Hypothalamus (tissue), 51 donors: ENCODE measurements around the gene SNX15.

ENCODE experiments used
- DNase-seq, 51 donors: peaks; one replicate each; lab custom pipeline; 2025; lab: John Stamatoyannopoulos, UW

SNX15 gene

DNA sequence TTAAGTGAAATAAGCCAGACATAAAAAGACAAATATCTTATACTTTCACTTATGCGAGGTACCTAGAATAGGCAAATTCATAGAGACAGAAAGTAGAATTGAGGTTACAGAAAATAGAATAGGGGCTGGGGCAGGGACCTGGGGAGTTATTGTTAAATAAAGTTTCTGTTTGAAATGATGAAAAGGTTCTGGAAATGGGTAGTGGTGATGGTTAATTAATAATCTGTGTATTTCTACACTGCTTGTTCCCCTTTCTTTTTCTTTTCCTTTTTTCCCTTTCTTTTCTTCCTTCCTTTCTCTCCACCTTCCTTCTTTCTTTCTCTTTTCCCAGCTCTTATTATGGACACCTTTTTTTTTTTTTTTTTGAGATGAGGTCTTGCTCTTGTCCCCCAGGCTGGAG, 28.3 kb downstream of the SNX15 start:
- no peak for DNase-seq

- DNase-seq, result no peak
Observed at GRCh38 chr11:65056999-65057398, 29.8 kb downstream of the SNX15 start.

DNA sequence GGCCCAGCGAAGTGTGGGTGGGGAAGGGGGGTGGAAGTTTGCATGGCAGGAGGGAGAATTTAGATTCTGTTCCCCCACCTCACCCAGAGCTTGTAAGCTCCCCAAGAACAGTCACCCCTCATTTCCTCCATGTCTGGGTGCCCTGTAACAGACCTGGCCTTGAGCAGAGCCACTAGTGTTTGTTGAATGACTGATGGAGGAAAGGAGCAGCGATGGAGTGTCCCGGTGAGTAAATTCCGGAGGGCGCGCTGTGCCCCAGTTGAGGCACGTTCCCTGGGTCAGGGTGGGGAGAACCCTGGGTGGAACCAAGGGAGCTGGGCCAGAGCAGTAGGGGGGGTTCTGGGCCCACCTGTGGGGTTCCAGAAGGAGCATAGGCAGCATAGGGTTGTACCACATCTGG, 30.3 kb downstream of the SNX15 start:
- DNase-seq, result no peak

DNA sequence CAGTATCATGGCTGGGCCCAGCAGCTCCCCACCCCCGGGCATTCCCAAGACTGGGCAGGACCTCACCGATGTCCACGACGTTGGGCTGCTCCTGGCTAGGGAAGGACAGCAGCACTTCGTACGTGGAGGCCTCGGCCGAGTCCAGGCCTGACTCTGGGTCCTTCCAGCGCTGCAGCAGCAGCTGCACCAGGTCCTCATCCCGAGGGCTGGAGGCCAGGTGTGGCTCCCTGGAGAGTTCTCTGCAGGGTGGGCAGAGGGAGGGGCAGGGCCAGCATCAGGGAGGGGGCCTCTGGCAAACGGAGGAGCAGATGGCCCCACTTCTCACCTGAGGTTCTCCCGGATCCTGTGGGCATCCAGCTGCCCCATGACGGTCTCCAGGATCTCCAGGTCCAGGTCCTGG, 30.8 kb downstream of the SNX15 start:
- no peak for DNase-seq

GRCh38 chr11:65058419-65059054, 31.3 kb downstream of the SNX15 start, which contains the start of gene NAALADL1:
TSS of gene NAALADL1 (minus strand) at chr11:65058553. CDS start at chr11:65058521, 32 bp downstream.
- DNase-seq, result no peak

GRCh38 chr11:65059523-65059922, 32.3 kb downstream of the SNX15 start:
- DNase-seq, result no peak

- DNase-seq, result no peak
Observed at GRCh38 chr11:65059959-65060824, 33.0 kb downstream of the SNX15 start.

DNA sequence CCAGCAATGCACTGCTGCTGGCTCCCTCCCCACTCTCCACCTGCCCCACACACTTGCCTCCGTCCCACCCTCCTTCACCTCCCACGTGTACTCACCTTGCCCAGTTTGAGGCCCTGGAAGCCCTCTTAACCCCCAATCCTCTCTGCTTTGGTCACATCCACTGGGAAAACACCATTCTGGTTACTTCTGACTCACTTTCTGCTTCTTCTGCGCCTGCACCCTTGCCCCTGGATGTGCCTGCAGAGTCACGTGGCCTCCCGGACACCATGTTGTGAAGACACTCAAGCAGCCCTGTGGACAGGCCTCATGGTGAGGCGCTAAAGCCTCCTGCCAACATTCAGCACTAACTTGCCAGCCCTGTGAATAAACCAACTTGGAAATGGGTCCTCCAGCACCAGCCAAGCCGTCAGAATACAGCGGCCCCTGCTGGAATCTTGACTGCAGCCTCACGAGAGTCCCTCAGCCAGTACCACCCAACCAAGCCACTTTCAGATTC, 33.7 kb downstream of the SNX15 start:
- no peak for DNase-seq

DNA sequence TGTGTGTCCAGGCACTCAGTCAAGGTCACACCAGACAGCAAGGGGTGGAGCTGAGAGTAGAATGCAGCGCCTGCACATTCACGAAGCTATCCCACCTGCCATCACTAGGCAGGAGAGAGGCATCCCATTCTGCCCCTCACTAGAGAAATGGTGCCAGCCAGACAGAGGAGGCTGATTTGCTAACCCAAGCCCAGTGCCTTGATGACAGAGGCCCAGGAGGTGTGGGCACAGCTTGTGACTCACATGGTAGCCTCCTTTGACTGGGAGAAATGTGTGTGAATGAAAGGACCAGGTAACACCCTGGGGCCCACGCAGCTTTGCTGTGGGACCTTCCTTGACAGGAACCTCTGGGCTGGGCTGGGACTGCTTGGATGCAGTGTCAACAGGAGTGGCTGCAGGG, 36.3 kb downstream of the SNX15 start:
- no peak for DNase-seq

DNA sequence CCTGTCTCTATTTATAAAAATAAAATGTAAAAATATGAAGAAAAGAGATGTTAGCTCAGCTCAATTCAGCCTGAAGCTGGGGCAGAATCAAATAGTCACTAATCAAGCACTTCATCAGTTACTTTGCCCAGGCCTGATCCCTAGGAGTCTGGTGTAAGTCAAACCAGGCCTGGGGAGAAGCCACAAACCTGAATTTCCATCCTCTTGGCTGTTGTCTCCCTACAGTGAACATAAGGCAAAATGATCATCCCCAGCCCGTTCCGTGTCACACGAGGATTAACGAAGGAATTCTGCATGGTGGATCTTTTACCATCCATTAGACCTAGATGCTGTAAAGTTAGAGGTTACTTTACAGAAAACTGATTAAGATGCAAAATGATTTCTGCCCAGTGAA, 37.6 kb downstream of the SNX15 start:
- DNase-seq, result no peak

DNA sequence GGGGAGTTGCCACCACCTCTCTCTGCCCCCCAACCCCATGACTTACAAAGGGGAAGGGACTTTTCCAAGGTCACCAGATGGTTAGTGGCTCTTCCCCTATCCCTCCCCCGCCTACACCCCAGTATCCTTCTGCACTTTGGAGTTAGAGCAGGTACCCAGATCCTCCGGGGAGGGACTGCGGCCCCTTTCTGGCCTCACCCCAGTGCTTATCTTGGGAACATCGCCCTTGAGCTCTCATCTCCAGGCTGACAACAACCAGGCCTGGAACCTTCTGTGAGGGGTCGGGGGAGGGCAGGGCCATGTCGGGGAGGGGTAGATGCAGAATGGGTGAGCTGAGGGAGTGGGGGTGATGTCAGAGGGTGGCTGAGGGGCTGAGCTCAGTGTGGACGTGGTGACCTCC, 38.6 kb downstream of the SNX15 start:
- DNase-seq, result no peak

DNA sequence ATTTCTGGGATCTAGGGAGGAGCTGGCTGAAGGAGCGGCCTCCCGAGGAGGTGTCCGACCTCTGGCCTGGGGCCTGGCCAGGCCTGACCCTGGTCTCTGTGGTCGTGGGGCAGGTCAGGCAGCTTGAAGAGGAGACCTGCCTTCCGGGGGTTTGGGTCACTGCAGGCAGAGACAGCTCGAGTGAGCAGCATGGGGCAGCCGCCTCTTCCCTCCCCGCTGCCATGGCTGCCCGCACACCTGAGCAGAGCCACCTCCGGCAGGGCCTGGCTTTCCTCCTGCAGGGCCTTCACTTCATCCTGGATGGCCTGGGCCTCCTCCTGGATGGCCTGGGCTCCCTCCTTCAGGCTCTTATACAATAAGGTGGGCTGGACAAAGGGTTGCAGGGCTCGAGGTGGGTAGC, 39.1 kb downstream of the SNX15 start:
- no peak for DNase-seq

DNA sequence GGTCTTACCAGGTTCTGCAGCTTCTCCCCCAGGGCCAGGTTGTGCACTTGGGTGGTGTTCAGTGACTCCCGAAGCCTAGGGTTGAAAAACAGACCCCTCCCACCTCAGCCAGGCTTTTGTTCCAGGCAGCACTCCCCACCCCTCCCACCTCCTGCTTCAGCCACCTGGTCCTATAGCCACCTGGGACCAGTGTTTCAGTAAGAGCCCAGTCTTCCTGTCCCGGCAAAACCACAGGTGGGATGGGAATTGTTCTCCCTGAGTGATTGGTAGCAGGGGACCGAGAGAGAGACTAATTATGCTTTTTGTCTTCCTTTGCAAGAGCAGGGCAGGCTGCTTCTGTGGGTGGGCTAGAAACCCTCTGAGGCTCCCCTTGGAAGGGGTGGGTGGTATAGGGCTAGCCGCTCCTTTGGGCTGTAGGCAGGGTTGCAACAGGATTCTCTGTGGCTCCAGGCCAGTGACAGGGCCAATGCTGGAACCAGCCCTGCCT, 39.6 kb downstream of the SNX15 start:
- DNase-seq, result no peak

DNA sequence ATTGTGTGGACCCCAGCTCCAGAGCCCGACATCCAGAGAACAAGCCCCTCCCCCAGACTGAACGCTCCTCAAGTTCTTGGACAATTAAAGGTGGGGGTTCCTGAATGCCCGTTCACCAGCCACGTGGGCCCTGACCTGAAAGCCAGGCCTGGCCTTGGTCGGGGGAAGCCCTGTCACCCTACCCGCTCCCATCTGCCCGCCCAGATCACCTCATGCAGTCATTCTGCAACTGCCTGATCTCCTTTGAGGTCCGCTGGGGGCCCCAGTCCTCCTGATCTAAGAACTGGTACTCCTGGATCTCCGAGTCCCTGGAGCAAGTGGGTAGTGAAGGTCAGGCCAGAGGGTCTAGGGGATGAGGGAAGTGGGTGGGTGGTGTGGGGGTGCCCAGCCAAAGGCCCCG, 40.2 kb downstream of the SNX15 start:
- no peak for DNase-seq

GRCh38 chr11:65069217-65069616, 42.0 kb downstream of the SNX15 start:
- DNase-seq, result no peak

GRCh38 chr11:65071907-65072630, 44.8 kb downstream of the SNX15 start:
- no peak for DNase-seq

- no peak for DNase-seq
Observed at GRCh38 chr11:65072631-65072966, 45.4 kb downstream of the SNX15 start.

DNA sequence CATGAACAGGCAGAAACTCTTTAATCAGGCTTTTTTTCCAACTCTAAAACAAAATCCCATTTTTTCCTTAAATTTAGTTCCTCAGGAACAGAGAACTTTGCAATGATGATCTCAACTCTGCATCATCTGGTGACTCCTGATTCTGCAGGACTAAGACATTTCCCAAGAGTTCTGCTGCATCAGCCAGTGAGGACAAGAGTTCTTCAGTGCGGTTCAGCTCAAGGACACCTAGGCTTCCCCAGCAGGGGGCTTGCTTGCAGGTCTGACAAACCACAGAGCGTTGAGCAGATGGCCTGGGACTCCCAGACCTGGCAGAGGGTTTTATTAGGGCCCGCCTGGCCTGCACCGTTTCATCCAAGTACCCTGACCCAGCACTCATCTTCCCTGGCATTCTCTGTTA, 50.2 kb downstream of the SNX15 start:
- no peak for DNase-seq

DNA sequence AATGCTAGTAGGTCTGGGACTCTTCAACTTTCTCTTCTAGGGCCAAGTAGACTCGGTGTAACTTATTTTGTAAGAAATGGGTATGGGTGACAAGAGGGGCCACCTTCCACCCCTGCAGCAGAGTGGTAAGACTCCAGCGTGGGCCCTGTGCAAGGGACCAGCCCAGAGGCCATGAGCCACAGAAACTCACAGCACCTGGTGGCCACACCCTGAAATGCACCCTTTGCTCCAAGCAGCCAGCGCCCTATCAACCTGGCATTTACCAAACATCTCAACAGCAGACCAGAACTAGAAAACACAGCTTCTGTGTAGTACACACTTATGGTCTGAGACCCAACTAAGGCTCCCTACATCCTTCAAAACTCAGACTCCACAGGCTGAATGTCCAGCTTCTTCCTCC, 50.9 kb downstream of the SNX15 start:
- DNase-seq, result no peak

- DNase-seq, result no peak
Observed at GRCh38 chr11:65078786-65079342, 51.6 kb downstream of the SNX15 start.
